ENCODE results near the gene TSPAN17.

DNA sequence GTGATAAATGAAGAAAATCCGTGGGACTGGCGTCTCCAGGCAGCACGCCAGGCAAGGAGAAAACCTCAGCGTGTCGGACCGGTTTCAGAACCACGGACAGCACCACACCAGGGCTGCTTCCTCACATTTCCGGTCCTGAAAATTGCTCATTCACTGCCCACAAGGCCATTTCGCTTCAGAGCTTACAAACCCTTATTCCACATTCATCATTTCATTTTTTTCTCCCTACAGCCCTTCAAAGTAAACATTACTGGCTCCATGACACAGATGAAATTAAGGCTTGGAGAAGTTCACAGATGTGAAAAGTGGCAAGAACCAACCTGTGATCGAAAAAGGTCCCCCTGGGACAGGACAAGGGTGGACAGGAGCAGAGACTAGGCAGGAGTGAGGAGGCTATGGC lies 35.8 kb upstream of the TSPAN17 start:
- peak; percentile 40 for TF ChIP-seq POLR2AphosphoS5 (IDR thresholded peaks at IDR 0.05)
- TF ChIP-seq POLR2A (IDR thresholded peaks at IDR 0.05), result no peak
